ENCODE results near the gene C1orf35.

The C1orf35 gene

GRCh38 chr1:228062812-228063211 is 40.3 kb downstream of the C1orf35 start:
- DNase-seq, result no peak

- DNase-seq, result no peak
Measured at GRCh38 chr1:228062085-228062791, 40.9 kb downstream of the C1orf35 start.

- DNase-seq, result no peak
Measured at GRCh38 chr1:228061411-228062084, 41.6 kb downstream of the C1orf35 start.

GRCh38 chr1:228060458-228061190 is 42.5 kb downstream of the C1orf35 start:
- DNase-seq, result no peak

GRCh38 chr1:228059634-228060457 is 43.3 kb downstream of the C1orf35 start:
- no peak for DNase-seq

GRCh38 chr1:228058949-228059633 is 44.0 kb downstream of the C1orf35 start:
- no peak for DNase-seq

- DNase-seq, result no peak
Measured at GRCh38 chr1:228058172-228058948, 44.8 kb downstream of the C1orf35 start.

All from NCI-H2081 treated with DMSO at 0.1 percent for 48 hours (cell line).